IMR-90 (cell line): Measurements from ENCODE around the gene ANKH. TPM values are rescaled to one million over a fixed set of nuclear protein-coding genes. Genes with fewer than 3 reads are reported as not detected.

Experiments
- ATAC-seq: fragments of 200-7000 bp; cut with Tn5 transposase; 2 replicates; pipeline ENCODE4 v1.9.1; 2020; ENCODE audit warnings: low read depth, mild to moderate bottlenecking, moderate library complexity
- BruUV-seq: library from RNA; stranded (reverse); fragments of 400-500 nt; replicated peaks from 2 replicates; lab custom pipeline; 2021; lab: Mats Ljungman, UMichigan
- CTCF ChIA-PET: fragments of 300-600 bp; formaldehyde crosslinking; extraction: SDS; loops from one replicate; lab custom pipeline; 2021; ENCODE audit warnings: antibody characterized with exemption; lab: Yijun Ruan, JAX
- POLR2A ChIA-PET: fragments of 300-600 bp; sonication (Branson Sonifier 250); formaldehyde crosslinking; loops from one replicate; lab custom pipeline; 2022; ENCODE audit warnings: antibody characterized with exemption; ENCODE audit not compliant: unreplicated experiment; lab: Charles Lee
- DNase-seq: peaks from one replicate; pipeline ENCODE4 v3.0.0; 2013
- H2AFZ ChIP-seq: replicated peaks from 2 replicates; pipeline ENCODE3; 2013; ENCODE audit warnings: low read length, mild to moderate bottlenecking; ENCODE audit not compliant: poor library complexity
- H2AK5ac ChIP-seq: 2 replicates; pipeline ENCODE4 v1.6.1; 2013; ENCODE audit warnings: low read depth, low read length, inconsistent platforms
- H2AK9ac ChIP-seq: replicated peaks from 2 replicates; pipeline ENCODE3; 2013; ENCODE audit warnings: mild to moderate bottlenecking, low read depth, low read length, moderate library complexity; ENCODE audit not compliant: poor library complexity
- H2BK120ac ChIP-seq: 2 replicates; pipeline ENCODE4 v1.6.1; 2013; ENCODE audit warnings: low read depth, low read length, inconsistent platforms
- H2BK15ac ChIP-seq: 3 replicates; pipeline ENCODE4 v1.6.1; 2013; ENCODE audit warnings: low read depth, low read length, inconsistent platforms
- H2BK20ac ChIP-seq: 2 replicates; pipeline ENCODE4 v1.6.1; 2013; ENCODE audit warnings: low read depth, mild to moderate bottlenecking, inconsistent platforms, low read length, moderate library complexity
- H2BK5ac ChIP-seq: 2 replicates; pipeline ENCODE4 v1.6.1; 2013; ENCODE audit warnings: mild to moderate bottlenecking, low read depth, low read length, inconsistent platforms; ENCODE audit not compliant: poor library complexity, severe bottlenecking
- H3K14ac ChIP-seq: replicated peaks from 2 replicates; pipeline ENCODE4 v1.6.1; 2013; ENCODE audit warnings: low read depth, low read length, inconsistent platforms
- H3K18ac ChIP-seq: 2 replicates; pipeline ENCODE4 v1.6.1; 2013; ENCODE audit warnings: low read depth, low read length, control low read depth
- H3K23ac ChIP-seq: 2 replicates; pipeline ENCODE4 v1.6.1; 2013; ENCODE audit warnings: low read depth, low read length, inconsistent platforms
- H3K27ac ChIP-seq: 2 replicates; pipeline ENCODE4 v1.5.1; 2013; ENCODE audit warnings: mild to moderate bottlenecking, control low read depth, low read length; ENCODE audit not compliant: insufficient read depth
- H3K27me3 ChIP-seq: 2 replicates; pipeline ENCODE4 v1.6.1; 2013; ENCODE audit warnings: low read length; ENCODE audit not compliant: control insufficient read depth, insufficient read depth
- H3K36me3 ChIP-seq: 2 replicates; pipeline ENCODE4 v1.6.1; 2013; ENCODE audit warnings: low read length, mixed read lengths; ENCODE audit not compliant: control insufficient read depth, insufficient read depth
- H3K4ac ChIP-seq: 2 replicates; pipeline ENCODE4 v1.6.1; 2013; ENCODE audit warnings: low read depth, low read length, inconsistent platforms
- H3K4me1 ChIP-seq: 2 replicates; pipeline ENCODE4 v1.6.1; 2013; ENCODE audit warnings: low read length, mixed read lengths; ENCODE audit not compliant: control insufficient read depth, insufficient read depth
- H3K4me2 ChIP-seq: 2 replicates; pipeline ENCODE4 v1.6.1; 2013; ENCODE audit warnings: low read depth, mild to moderate bottlenecking, control low read depth, low read length, moderate library complexity
- H3K4me3 ChIP-seq: 2 replicates; pipeline ENCODE4 v1.5.1; 2013; ENCODE audit warnings: low read depth, mild to moderate bottlenecking, control low read depth, low read length, moderate library complexity; ENCODE audit not compliant: insufficient read depth
- H3K56ac ChIP-seq: 2 replicates; pipeline ENCODE4 v1.6.1; 2013; ENCODE audit warnings: low read length, inconsistent platforms; ENCODE audit not compliant: insufficient read depth; ENCODE audit errors: extremely low read depth
- H3K79me1 ChIP-seq, 2 experiments: 2 replicates each; pipeline ENCODE4 v1.6.1; 2013; ENCODE audit warnings: low read length in 2 of 2, inconsistent platforms in 1 of 2, low read depth in 1 of 2
- H3K9ac ChIP-seq: 2 replicates; pipeline ENCODE4 v1.6.1; 2013; ENCODE audit warnings: low read depth, low read length, control low read depth
- H3K9me1 ChIP-seq: 2 replicates; pipeline ENCODE4 v1.6.1; 2013; ENCODE audit warnings: low read length, inconsistent platforms; ENCODE audit not compliant: insufficient read depth
- H3K9me3 ChIP-seq: 2 replicates; pipeline ENCODE4 v1.6.1; 2013; ENCODE audit warnings: low read length; ENCODE audit not compliant: control insufficient read depth, insufficient read depth
- H4K20me1 ChIP-seq: 2 replicates; pipeline ENCODE4 v1.6.1; 2013; ENCODE audit warnings: low read length, inconsistent platforms; ENCODE audit not compliant: insufficient read depth
- H4K5ac ChIP-seq: 2 replicates; pipeline ENCODE4 v1.6.1; 2013; ENCODE audit warnings: mild to moderate bottlenecking, low read depth, low read length, control low read depth
- H4K8ac ChIP-seq, 2 experiments: 2 replicates each; pipeline ENCODE4 v1.6.1; 2013; ENCODE audit warnings: low read depth in 2 of 2, low read length in 2 of 2, control low read depth in 1 of 2, inconsistent platforms in 1 of 2
- H4K91ac ChIP-seq: 2 replicates; pipeline ENCODE4 v1.6.1; 2013; ENCODE audit warnings: low read depth, low read length, inconsistent platforms; ENCODE audit not compliant: insufficient read depth
- BHLHE40 ChIP-seq: fragments of 150-350 bp; IDR thresholded peaks from 2 replicates; pipeline ENCODE4 v1.6.1; 2016; ENCODE audit warnings: mild to moderate bottlenecking, low read depth, low read length
- CEBPB ChIP-seq: IDR thresholded peaks from 2 replicates; pipeline ENCODE4 v1.6.1; 2012; ENCODE audit warnings: low read depth, low read length, improper control_type of control experiment
- CHD1 ChIP-seq: IDR thresholded peaks from 2 replicates; pipeline ENCODE4 v1.6.1; 2012; ENCODE audit warnings: low read depth, low read length, improper control_type of control experiment
- CTCF ChIP-seq: conservative IDR thresholded peaks from 2 replicates; pipeline ENCODE4 v1.5.1; 2012; ENCODE audit warnings: mild to moderate bottlenecking, low read depth, low read length, improper control_type of control experiment
- FOS ChIP-seq: fragments of 150-350 bp; IDR thresholded peaks from 2 replicates; pipeline ENCODE4 v1.6.1; 2016; ENCODE audit warnings: low read depth, low read length
- MAZ ChIP-seq: IDR thresholded peaks from 2 replicates; pipeline ENCODE4 v1.6.1; 2012; ENCODE audit warnings: low read depth, mild to moderate bottlenecking, low read length, improper control_type of control experiment, moderate library complexity, borderline replicate concordance
- NFE2L2 ChIP-seq: fragments of 150-350 bp; IDR thresholded peaks from 2 replicates; pipeline ENCODE4 v1.6.1; 2016; ENCODE audit warnings: low read depth, mild to moderate bottlenecking, low read length
- POLR2A ChIP-seq: IDR thresholded peaks from 2 replicates; pipeline ENCODE4 v1.6.1; 2012; ENCODE audit warnings: mild to moderate bottlenecking, low read depth, low read length
- RAD21 ChIP-seq: IDR thresholded peaks from 2 replicates; pipeline ENCODE4 v1.6.1; 2012; ENCODE audit warnings: low read length, improper control_type of control experiment
- RCOR1 ChIP-seq: IDR thresholded peaks from 2 replicates; pipeline ENCODE4 v1.6.1; 2012; ENCODE audit warnings: mild to moderate bottlenecking, low read length, improper control_type of control experiment; ENCODE audit not compliant: insufficient replicate concordance
- RFX5 ChIP-seq: IDR thresholded peaks from 2 replicates; pipeline ENCODE4 v1.8.0; 2012; ENCODE audit warnings: low read depth, mild to moderate bottlenecking, low read length, moderate library complexity
- SMC3 ChIP-seq: fragments of 150-350 bp; IDR thresholded peaks from 2 replicates; pipeline ENCODE4 v1.6.1; 2016; ENCODE audit warnings: low read depth, mild to moderate bottlenecking, antibody characterized with exemption, low read length, moderate library complexity
- USF2 ChIP-seq: fragments of 150-350 bp; IDR thresholded peaks from 2 replicates; pipeline ENCODE4 v1.6.1; 2017; ENCODE audit warnings: mild to moderate bottlenecking, antibody characterized with exemption, low read length, low read depth
- WGBS, 2 experiments: methylation state at CpG; one replicate each; pipeline versions ENCODE4 v1.1.5 to v1.1.7; 2013; ENCODE audit warnings: missing lambda C conversion rate in 2 of 2; ENCODE audit not compliant: insufficient read length in 1 of 2; ENCODE audit errors: extremely low coverage in 2 of 2; 5-methylcytosine and 5-hydroxymethylcytosine counted together
- dilution Hi-C: fragments of 300-500 bp; cut with HindIII; formaldehyde crosslinking; loops from one replicate; pipeline ENCODE4 v1.14.3; 2018; ENCODE audit warnings: low sequenced_read_pairs; ENCODE audit not compliant: unreplicated experiment
- in situ Hi-C: fragments of 300-500 bp; cut with MboI; formaldehyde crosslinking; loops from 3 replicates; pipeline ENCODE4 v1.14.3; 2019; ENCODE audit warnings: low sequenced_read_pairs, inconsistent platforms, mixed read lengths
- intact Hi-C: fragments of 100-400 bp; cut with micrococcal nuclease; formaldehyde crosslinking; loops from 2 replicates; pipeline ENCODE4 v1.10.0; 2022
- polyA plus RNA-seq, 3 experiments: library from polyadenylated mRNA; depleted of rRNA; stranded (reverse); fragments of >200 nt; gene quantifications; 2 replicates each; pipeline ENCODE4 v1.2.3, GENCODE V29; 2012; ENCODE audit warnings: low replicate concordance in 1 of 3
- total RNA-seq: library from RNA; depleted of rRNA; stranded (reverse); fragments of >200 nt; gene quantifications from 2 replicates; pipeline ENCODE4 v1.2.3, GENCODE V29; 2012
- TF ChIP-seq, protein P1 (sequence below): fragments of 150-350 bp; IDR thresholded peaks from 2 replicates; pipeline ENCODE4 v1.6.1; 2016; ENCODE audit warnings: low read depth, mild to moderate bottlenecking, low read length, moderate library complexity, borderline replicate concordance

The ANKH gene
- total and polyA plus RNA-seq, 2 of the 4 experiments (the other 2 are of a cell fraction): 5.2 to 17.2 TPM

GRCh38 chr5:14850419-14851049 is 21.0 kb downstream of the ANKH start:
- Histone ChIP-seq H4K5ac (no peak overlapping the region), H2BK20ac (no peak overlapping the region), H4K20me1 (peaks cover 3% of the 10 kb centered on the region; the same call in 1 of the 2 replicates), H3K18ac (no peak overlapping the region), H3K4me2 (no peak overlapping the region), H2BK15ac (no peak overlapping the region), H3K36me3 (no peaks in the 10 kb centered on the region), H4K8ac (no peak overlapping the region), H2AK5ac (no peak overlapping the region), H4K91ac (no peak overlapping the region), H3K9me3 (no peaks in the 10 kb centered on the region), H3K9me1 (peaks cover 10% of the 10 kb centered on the region; the same call in 1 of the 2 replicates), H3K27ac (no peak overlapping the region), H3K14ac (no peak overlapping the region), H3K4me3 (no peak overlapping the region), H3K56ac (no peak overlapping the region), H3K23ac (no peak overlapping the region), H2AK9ac (no peak overlapping the region), H2BK120ac (no peak overlapping the region), H2BK5ac (no peak overlapping the region), H3K79me1 (peaks cover 6 to 10% of the 10 kb centered on the region in 2 experiments; a peak in 3 of 4 replicates), H2AFZ (no peak overlapping the region), H3K4ac (no peak overlapping the region), H3K4me1 (no peaks in the 10 kb centered on the region), H3K27me3 (no peaks in the 10 kb centered on the region), H3K9ac (no peak overlapping the region)
- TF ChIP-seq BHLHE40 (no peak), SMC3 (no peak), CTCF (no peak), NFE2L2 (no peak), USF2 (no peak), RCOR1 (no peak), POLR2A (no peak), RAD21 (no peak), FOS (no peak), MAZ (no peak), CHD1 (no peak), RFX5 (no peak), CEBPB (no peak)
- TF ChIP-seq, protein P1, sequence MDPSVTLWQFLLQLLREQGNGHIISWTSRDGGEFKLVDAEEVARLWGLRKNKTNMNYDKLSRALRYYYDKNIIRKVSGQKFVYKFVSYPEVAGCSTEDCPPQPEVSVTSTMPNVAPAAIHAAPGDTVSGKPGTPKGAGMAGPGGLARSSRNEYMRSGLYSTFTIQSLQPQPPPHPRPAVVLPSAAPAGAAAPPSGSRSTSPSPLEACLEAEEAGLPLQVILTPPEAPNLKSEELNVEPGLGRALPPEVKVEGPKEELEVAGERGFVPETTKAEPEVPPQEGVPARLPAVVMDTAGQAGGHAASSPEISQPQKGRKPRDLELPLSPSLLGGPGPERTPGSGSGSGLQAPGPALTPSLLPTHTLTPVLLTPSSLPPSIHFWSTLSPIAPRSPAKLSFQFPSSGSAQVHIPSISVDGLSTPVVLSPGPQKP: no peak
- ChIA-PET CTCF (interaction anchor here (0.6 kb wide), 1 partner anchor 9 kb away, joined by 3 read pairs; no protein-coding TSS in a partner anchor), POLR2A (no interaction called here)
- dilution Hi-C loops (no loop called here), intact Hi-C loops (no loop called here), in situ Hi-C loops (no loop called here)
- 43% methylated on average over 5 of the region's 9 CpGs; no CpG with 5 or more reads in 1 of the 2 experiments for WGBS, 2 experiments
- DNase-seq (no peak), ATAC-seq (no peak)
- no TSS peak for BruUV-seq
